Gastrocnemius medialis (tissue), 4 donors: ENCODE results near the gene TTLL13. TPM values are rescaled to one million over a fixed set of nuclear protein-coding genes. Genes with fewer than 3 reads are reported as not detected.
A peak's percentile ranks its signal among the peaks of the same experiment; 100 is the strongest.

Experiments
- ATAC-seq, 2 donors: fragments of 150-250 bp; one replicate each; pipeline ENCODE4 v1.9.1; 2016
- DNase-seq, 2 donors: peaks; one replicate each; pipeline ENCODE4 v3.0.0-alpha.2; 2019
- H3K27ac ChIP-seq, 4 donors: fragments of 200-600 bp; sonication (generic); 1 replicate in 1 of 4; 2 replicates in 3 of 4; pipeline ENCODE4 v1.5.1; 2016 to 2018; ENCODE audit warnings: mild to moderate bottlenecking in 2 of 4, moderate library complexity in 1 of 4
- H3K27me3 ChIP-seq, 3 donors: fragments of 200-600 bp; sonication (generic) in 2 of 3; 1 replicate in 1 of 3; 2 replicates in 2 of 3; pipeline versions ENCODE4 v1.5.1 to v1.6.0; 2016 to 2019; ENCODE audit warnings: mild to moderate bottlenecking in 1 of 3, moderate library complexity in 1 of 3
- H3K36me3 ChIP-seq, 2 donors: fragments of 200-600 bp; sonication (generic) in 1 of 2; one replicate each; pipeline ENCODE4 v1.5.1; 2017 to 2018
- H3K4me1 ChIP-seq, 2 donors: fragments of 200-600 bp; sonication (generic) in 1 of 2; one replicate each; pipeline ENCODE4 v1.5.1; 2016 to 2017; ENCODE audit warnings: mild to moderate bottlenecking in 2 of 2
- H3K4me3 ChIP-seq, 4 donors: fragments of 200-600 bp; sonication (generic) in 3 of 4; 1 replicate in 1 of 4; 2 replicates in 3 of 4; pipeline ENCODE4 v1.5.1; 2016 to 2019; ENCODE audit warnings: mild to moderate bottlenecking in 2 of 4
- H3K9me3 ChIP-seq, 3 donors: fragments of 200-600 bp; sonication (generic) in 2 of 3; 1 replicate in 1 of 3; 2 replicates in 2 of 3; pipeline ENCODE4 v1.5.1; 2016 to 2019
- POLR2A ChIP-seq, 2 donors: fragments of 450-650 bp; IDR thresholded peaks; one replicate each; pipeline ENCODE4 v1.6.1; 2017; ENCODE audit warnings: antibody characterized with exemption in 2 of 2, mild to moderate bottlenecking in 2 of 2, moderate library complexity in 2 of 2
- in situ Hi-C, 4 donors: fragments of 200-750 bp; cut with MboI; loops; one replicate each; pipeline versions ENCODE4 v1.15.0 to v1.8.0; 2017; ENCODE audit warnings: low sequenced_read_pairs in 4 of 4
- intact Hi-C: fragments of 100-400 bp; cut with DNase I; formaldehyde crosslinking; loops from one replicate; pipeline ENCODE4 v1.15.1; 2023; ENCODE audit warnings: low total_unique reads
- total RNA-seq, 4 donors: library from RNA; depleted of rRNA; stranded (reverse); fragments of >200 nt; gene quantifications; one replicate each; pipeline versions ENCODE4 v1.1.0 to v1.2.3, GENCODE V29; 2016
- TF ChIP-seq, protein P1 (sequence below), 5 experiments: fragments of 450-650 bp in 3 of 5; fragments of 200-600 bp in 2 of 5; sonication (generic) in 2 of 5; IDR thresholded peaks in 4 of 5; conservative IDR thresholded peaks in 1 of 5; 1 replicate in 4 of 5; 2 replicates in 1 of 5; pipeline ENCODE4 v1.5.1; 2016 to 2019; ENCODE audit warnings: antibody characterized with exemption in 5 of 5, mild to moderate bottlenecking in 3 of 5, moderate library complexity in 3 of 5

TTLL13 gene
- total RNA-seq, 4 donors from 2014 or later: not detected

DNA sequence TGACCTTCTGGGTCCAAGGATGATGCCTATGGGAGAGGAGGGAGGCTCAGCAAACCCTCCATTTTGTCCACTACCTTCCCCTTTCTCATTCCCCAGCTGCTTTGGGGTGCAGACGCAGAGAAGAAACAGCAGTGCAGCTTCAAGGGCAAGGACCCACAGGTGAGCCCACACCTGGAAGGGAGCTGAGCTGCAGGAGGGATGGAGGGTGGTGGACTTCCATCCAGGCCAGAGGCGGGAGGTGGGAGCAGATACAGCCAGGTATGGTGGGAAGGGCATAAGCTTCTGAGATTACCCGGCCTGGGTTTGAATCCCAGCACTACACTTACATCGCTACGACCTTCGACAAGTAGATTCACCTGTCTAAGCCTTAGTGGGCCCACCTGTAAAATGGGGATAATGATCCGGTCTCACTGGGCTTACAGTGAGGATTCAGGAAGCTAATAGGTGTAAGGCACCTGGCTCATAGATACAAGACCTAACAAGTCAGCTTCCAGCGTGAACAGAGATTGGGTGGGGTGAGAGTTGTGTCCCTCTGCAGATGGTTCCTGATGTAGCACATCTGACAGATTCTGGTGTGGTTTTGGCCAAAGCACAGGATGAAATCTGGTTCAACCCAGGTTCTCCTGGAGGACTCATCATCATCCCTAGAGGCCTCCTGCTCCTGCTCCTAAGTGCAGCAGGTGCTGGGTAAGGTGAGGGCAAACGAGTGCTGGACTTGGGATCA lies 31.5 kb upstream of the TTLL13 start:
- in situ Hi-C loops: loop anchor here in 2 of 4 donors (5.0 to 25.0 kb wide), 3 partner anchors 51 to 306 kb away; partner anchors contain the start of gene ARPIN (in 1 of the 2)
- no peak overlapping the region for H3K4me3 ChIP-seq
- intact Hi-C loops: no loop called here
- ATAC-seq (no peak), DNase-seq (no peak)
- TF ChIP-seq, protein P1, sequence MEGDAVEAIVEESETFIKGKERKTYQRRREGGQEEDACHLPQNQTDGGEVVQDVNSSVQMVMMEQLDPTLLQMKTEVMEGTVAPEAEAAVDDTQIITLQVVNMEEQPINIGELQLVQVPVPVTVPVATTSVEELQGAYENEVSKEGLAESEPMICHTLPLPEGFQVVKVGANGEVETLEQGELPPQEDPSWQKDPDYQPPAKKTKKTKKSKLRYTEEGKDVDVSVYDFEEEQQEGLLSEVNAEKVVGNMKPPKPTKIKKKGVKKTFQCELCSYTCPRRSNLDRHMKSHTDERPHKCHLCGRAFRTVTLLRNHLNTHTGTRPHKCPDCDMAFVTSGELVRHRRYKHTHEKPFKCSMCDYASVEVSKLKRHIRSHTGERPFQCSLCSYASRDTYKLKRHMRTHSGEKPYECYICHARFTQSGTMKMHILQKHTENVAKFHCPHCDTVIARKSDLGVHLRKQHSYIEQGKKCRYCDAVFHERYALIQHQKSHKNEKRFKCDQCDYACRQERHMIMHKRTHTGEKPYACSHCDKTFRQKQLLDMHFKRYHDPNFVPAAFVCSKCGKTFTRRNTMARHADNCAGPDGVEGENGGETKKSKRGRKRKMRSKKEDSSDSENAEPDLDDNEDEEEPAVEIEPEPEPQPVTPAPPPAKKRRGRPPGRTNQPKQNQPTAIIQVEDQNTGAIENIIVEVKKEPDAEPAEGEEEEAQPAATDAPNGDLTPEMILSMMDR (IDR thresholded peaks at IDR 0.05 in 4 of 5, conservative IDR thresholded peaks at IDR 0.05 in 1 of 5): no peak
- TF ChIP-seq POLR2A (IDR thresholded peaks at IDR 0.05): no peak
- H3K27ac ChIP-seq: no peak overlapping the region
- H3K4me1 ChIP-seq: peaks cover 6 to 9% of the 10 kb centered on the region in 2 donors
- no peaks in the 10 kb centered on the region for H3K9me3 ChIP-seq
- no peaks in the 10 kb centered on the region for H3K27me3 ChIP-seq
- no peaks in the 10 kb centered on the region for H3K36me3 ChIP-seq

DNA sequence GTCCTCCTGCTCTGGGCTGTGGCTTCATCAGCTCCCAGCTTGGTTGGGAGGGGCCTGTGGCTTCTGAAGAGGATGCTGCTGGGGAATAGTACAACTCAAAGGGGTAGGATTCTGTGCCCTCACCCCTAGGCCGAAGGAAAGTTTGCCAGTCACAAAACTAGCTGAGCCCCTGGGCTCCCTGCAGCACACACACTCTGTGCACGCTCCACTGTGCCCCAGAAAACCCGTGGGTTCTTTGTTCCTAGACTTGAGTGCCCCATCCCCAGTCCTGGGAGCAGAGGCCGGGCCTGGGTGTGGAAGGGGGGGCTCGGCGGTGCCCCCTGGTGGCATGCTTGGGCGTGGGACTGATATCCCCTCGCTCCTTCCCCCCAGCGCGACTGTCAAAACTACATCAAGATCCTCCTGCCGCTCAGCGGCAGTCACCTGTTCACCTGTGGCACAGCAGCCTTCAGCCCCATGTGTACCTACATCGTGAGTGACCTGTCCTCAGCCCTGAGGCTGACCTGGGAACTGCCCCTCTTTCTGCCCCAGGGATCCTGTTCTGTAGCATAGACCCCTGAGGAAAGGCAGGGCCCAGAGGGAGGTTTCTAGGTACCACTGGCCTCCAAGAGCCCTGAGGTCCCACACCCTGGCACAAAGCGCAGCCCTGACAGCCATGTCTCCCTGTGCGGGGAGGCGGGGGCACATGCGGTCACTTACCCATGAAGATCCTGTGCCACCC lies 29.8 kb upstream of the TTLL13 start:
- TF ChIP-seq, protein P1 (IDR thresholded peaks at IDR 0.05 in 4 of 5, conservative IDR thresholded peaks at IDR 0.05 in 1 of 5): peak; percentile 17 to 77 (median 62)
- TF ChIP-seq POLR2A (IDR thresholded peaks at IDR 0.05): no peak
- no peak for ATAC-seq
- in situ Hi-C loops (loop anchor here in 2 of 4 donors (5.0 to 25.0 kb wide), 3 partner anchors 52 to 307 kb away; partner anchors contain the start of gene ARPIN (in 1 of the 2)), intact Hi-C loops (loop anchor here (10.0 kb wide), 1 partner anchor 455 kb away; no protein-coding TSS in a partner anchor)
- Histone ChIP-seq H3K36me3 (peaks cover 0 to 12% of the 10 kb centered on the region in 2 donors), H3K4me3 (no peak overlapping the region), H3K27me3 (no peaks in the 10 kb centered on the region), H3K4me1 (peaks cover 6 to 9% of the 10 kb centered on the region in 2 donors), H3K27ac (no peak overlapping the region), H3K9me3 (no peaks in the 10 kb centered on the region)
- no peak for DNase-seq

DNA sequence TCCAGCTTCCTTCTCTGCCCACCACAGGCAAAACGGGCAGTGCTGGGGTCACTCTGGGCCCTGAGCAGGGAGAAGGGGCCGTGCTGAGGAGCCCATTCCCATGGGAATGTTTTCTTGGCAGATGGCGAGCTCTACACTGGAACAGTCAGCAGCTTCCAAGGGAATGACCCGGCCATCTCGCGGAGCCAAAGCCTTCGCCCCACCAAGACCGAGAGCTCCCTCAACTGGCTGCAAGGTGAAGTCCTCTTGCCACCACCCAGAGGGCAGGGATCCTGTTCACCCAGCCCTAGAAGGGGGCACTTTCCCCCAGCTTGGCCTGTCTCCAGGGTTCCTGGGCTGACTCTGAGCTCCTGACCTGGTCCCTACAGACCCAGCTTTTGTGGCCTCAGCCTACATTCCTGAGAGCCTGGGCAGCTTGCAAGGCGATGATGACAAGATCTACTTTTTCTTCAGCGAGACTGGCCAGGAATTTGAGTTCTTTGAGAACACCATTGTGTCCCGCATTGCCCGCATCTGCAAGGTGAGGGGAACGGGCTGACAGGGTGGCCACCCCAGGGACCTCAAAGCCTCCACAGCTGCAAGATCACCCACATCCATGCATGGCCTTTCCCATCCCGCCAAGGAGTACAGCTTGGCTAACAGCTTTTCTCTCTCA lies 28.0 kb upstream of the TTLL13 start:
- DNase-seq: peak; percentile 75 to 80
- Histone ChIP-seq H3K36me3 (peaks cover 0 to 26% of the 10 kb centered on the region in 2 donors), H3K27ac (peak overlapping the region in 3 of 4 donors; percentile 20 to 42 (median 37)), H3K9me3 (no peaks in the 10 kb centered on the region), H3K4me1 (peaks cover 6 to 9% of the 10 kb centered on the region in 2 donors), H3K27me3 (no peaks in the 10 kb centered on the region), H3K4me3 (no peak overlapping the region)
- in situ Hi-C loops (loop anchor here in 1 of 4 donors (25.0 kb wide), 1 partner anchor 309 kb away; the partner anchor contains the start of gene ARPIN), intact Hi-C loops (loop anchor here (10.0 kb wide), 1 partner anchor 457 kb away; no protein-coding TSS in a partner anchor)
- TF ChIP-seq, protein P1 (IDR thresholded peaks at IDR 0.05 in 4 of 5, conservative IDR thresholded peaks at IDR 0.05 in 1 of 5): peak; percentile 51 to 91 (median 86)
- TF ChIP-seq POLR2A (IDR thresholded peaks at IDR 0.05): no peak
- ATAC-seq: peak; percentile 91 to 94

DNA sequence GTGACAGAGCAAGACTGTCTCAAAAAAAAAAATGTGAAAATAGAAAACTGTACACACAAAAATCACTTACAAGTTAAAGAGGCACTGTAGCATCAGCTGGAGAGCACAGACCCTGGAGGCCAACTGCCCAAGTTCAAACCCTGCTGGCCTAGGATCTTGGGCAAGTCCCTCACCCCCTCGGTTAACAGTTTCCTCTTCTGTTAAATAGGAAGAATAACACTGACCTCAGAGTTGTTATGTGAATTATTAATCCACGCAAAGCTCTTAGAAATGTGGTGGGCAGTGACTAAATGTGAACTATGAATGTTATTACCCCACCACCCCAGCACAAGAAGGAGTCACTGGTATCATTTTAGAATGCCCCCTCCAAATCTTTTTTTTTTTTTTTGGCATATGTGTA lies 26.8 kb upstream of the TTLL13 start:
- ATAC-seq: no peak
- H3K9me3 ChIP-seq: no peaks in the 10 kb centered on the region
- H3K27me3 ChIP-seq: no peaks in the 10 kb centered on the region
- H3K4me3 ChIP-seq: no peak overlapping the region
- intact Hi-C loops: loop anchor here (10.0 kb wide), 1 partner anchor 458 kb away; no protein-coding TSS in a partner anchor
- H3K27ac ChIP-seq: no peak overlapping the region
- no peak for TF ChIP-seq POLR2A (IDR thresholded peaks at IDR 0.05)
- TF ChIP-seq, protein P1 (IDR thresholded peaks at IDR 0.05 in 4 of 5, conservative IDR thresholded peaks at IDR 0.05 in 1 of 5): no peak
- peaks cover 6 to 9% of the 10 kb centered on the region in 2 donors for H3K4me1 ChIP-seq
- peaks cover 0 to 28% of the 10 kb centered on the region in 2 donors for H3K36me3 ChIP-seq
- in situ Hi-C loops: loop anchor here in 1 of 4 donors (25.0 kb wide), 1 partner anchor 310 kb away; the partner anchor contains the start of gene ARPIN
- DNase-seq: no peak
